RWPE2 (cell line): ENCODE data around the gene LTB4R.

Experiments used
- ATAC-seq: fragments of 200-7000 bp; cut with Tn5 transposase; 3 replicates; pipeline ENCODE4 v1.9.1; 2021; ENCODE audit warnings: low read depth
- DNase-seq: peaks from one replicate; pipeline ENCODE4 v3.0.0-alpha.2; 2020; ENCODE audit warnings: low spot score
- H3K27ac ChIP-seq: fragments of 450-650 bp; 2 replicates; pipeline ENCODE4 v1.5.1; 2017; ENCODE audit warnings: mild to moderate bottlenecking; ENCODE audit not compliant: poor library complexity, severe bottlenecking
- H3K27me3 ChIP-seq: fragments of 250-450 bp; sonication (Bioruptor Pico); 2 replicates; pipeline ENCODE4 v1.5.1; 2021; ENCODE audit warnings: mild to moderate bottlenecking, moderate library complexity; ENCODE audit not compliant: insufficient read depth, poor library complexity, severe bottlenecking
- H3K36me3 ChIP-seq: fragments of 250-450 bp; sonication (Bioruptor Pico); 2 replicates; pipeline ENCODE4 v1.5.1; 2020; ENCODE audit warnings: low read depth, mild to moderate bottlenecking, moderate library complexity
- H3K4me1 ChIP-seq: fragments of 250-450 bp; sonication (Bioruptor Pico); 2 replicates; pipeline ENCODE4 v1.5.1; 2021; ENCODE audit warnings: mild to moderate bottlenecking, moderate library complexity; ENCODE audit not compliant: insufficient read depth, poor library complexity, severe bottlenecking
- H3K4me3 ChIP-seq: fragments of 250-450 bp; sonication (Bioruptor Pico); 2 replicates; pipeline ENCODE4 v1.5.1; 2021; ENCODE audit warnings: mild to moderate bottlenecking, moderate library complexity; ENCODE audit not compliant: severe bottlenecking
- H3K9me3 ChIP-seq: fragments of 250-450 bp; sonication (Bioruptor Pico); 2 replicates; pipeline ENCODE4 v1.5.1; 2021; ENCODE audit warnings: mild to moderate bottlenecking, moderate library complexity; ENCODE audit not compliant: severe bottlenecking
- TF ChIP-seq, protein P1 (sequence below): fragments of 450-650 bp; IDR thresholded peaks from one replicate; pipeline ENCODE4 v1.5.1; 2017; ENCODE audit warnings: mild to moderate bottlenecking, moderate library complexity; ENCODE audit not compliant: poor library complexity, severe bottlenecking

Gene LTB4R

DNA sequence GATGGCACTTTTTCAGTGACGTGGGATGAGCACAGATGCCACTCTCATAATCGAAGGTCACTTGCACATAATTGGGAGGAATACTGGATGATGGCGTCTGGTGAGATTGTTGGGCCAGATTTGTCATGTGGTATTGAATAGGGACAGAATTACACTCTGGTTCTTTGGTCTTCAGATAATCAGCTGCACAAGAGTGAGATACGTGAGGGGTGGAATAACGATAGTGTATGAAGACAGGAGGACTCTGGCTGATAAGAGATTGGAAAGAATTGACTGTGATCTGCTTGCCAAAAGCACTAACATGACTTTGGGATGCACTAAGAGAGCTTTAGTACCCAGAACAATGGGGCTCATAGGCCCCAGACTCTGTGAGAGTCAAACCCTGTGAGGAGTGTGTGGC is 32.9 kb upstream of the LTB4R start:
- TF ChIP-seq, protein P1, sequence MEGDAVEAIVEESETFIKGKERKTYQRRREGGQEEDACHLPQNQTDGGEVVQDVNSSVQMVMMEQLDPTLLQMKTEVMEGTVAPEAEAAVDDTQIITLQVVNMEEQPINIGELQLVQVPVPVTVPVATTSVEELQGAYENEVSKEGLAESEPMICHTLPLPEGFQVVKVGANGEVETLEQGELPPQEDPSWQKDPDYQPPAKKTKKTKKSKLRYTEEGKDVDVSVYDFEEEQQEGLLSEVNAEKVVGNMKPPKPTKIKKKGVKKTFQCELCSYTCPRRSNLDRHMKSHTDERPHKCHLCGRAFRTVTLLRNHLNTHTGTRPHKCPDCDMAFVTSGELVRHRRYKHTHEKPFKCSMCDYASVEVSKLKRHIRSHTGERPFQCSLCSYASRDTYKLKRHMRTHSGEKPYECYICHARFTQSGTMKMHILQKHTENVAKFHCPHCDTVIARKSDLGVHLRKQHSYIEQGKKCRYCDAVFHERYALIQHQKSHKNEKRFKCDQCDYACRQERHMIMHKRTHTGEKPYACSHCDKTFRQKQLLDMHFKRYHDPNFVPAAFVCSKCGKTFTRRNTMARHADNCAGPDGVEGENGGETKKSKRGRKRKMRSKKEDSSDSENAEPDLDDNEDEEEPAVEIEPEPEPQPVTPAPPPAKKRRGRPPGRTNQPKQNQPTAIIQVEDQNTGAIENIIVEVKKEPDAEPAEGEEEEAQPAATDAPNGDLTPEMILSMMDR: no peak
- ATAC-seq (no peak), DNase-seq (no peak)
- Histone ChIP-seq H3K4me3 (no peak overlapping the region), H3K9me3 (no peaks in the 10 kb centered on the region), H3K36me3 (no peaks in the 10 kb centered on the region), H3K4me1 (peaks cover 20% of the 10 kb centered on the region), H3K27ac (no peak overlapping the region), H3K27me3 (no peaks in the 10 kb centered on the region)

GRCh38 chr14:24279301-24280186 is 31.8 kb upstream of the LTB4R start:
- Histone ChIP-seq H3K36me3 (no peaks in the 10 kb centered on the region), H3K4me1 (peaks cover 18% of the 10 kb centered on the region), H3K4me3 (no peak overlapping the region), H3K27ac (no peak overlapping the region), H3K9me3 (no peaks in the 10 kb centered on the region), H3K27me3 (no peaks in the 10 kb centered on the region)
- ATAC-seq (no peak), DNase-seq (no peak)
- TF ChIP-seq, protein P1: peak; percentile 20

- TF ChIP-seq, protein P1: no peak
- Histone ChIP-seq H3K4me1 (peaks cover 18% of the 10 kb centered on the region), H3K36me3 (no peaks in the 10 kb centered on the region), H3K9me3 (no peaks in the 10 kb centered on the region), H3K27ac (no peak overlapping the region), H3K27me3 (no peaks in the 10 kb centered on the region), H3K4me3 (no peak overlapping the region)
- DNase-seq: no peak
- ATAC-seq: no peak
Measured at GRCh38 chr14:24280797-24281460, 30.4 kb upstream of the LTB4R start.

DNA sequence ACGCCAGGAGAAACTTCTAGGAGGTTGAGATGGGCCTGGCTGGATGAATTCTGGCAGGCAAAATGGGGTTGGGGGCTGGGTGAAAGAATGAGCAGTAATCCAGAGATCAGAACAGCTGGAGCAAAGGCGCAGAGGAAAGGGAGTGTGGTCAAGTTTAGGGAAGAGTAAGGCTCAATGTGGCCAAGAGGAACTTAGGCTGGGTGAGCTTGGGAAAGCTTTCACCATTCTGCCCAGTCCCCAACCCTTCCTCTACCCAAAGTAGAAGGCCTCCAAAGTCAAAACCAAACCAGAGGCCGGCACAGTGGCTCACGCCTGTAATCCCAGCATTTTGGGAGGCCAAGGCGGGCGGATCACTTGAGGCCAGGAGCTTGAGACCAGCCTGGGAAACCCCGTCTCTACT is 29.7 kb upstream of the LTB4R start:
- H3K27ac ChIP-seq: no peak overlapping the region
- H3K9me3 ChIP-seq: no peaks in the 10 kb centered on the region
- no peak for ATAC-seq
- H3K4me3 ChIP-seq: no peak overlapping the region
- peaks cover 19% of the 10 kb centered on the region for H3K4me1 ChIP-seq
- TF ChIP-seq, protein P1: no peak
- H3K36me3 ChIP-seq: no peaks in the 10 kb centered on the region
- no peaks in the 10 kb centered on the region for H3K27me3 ChIP-seq
- no peak for DNase-seq

GRCh38 chr14:24282736-24283135 is 28.6 kb upstream of the LTB4R start:
- Histone ChIP-seq H3K27me3 (no peaks in the 10 kb centered on the region), H3K4me3 (no peak overlapping the region), H3K4me1 (peaks cover 19% of the 10 kb centered on the region), H3K27ac (no peak overlapping the region), H3K9me3 (no peaks in the 10 kb centered on the region), H3K36me3 (no peaks in the 10 kb centered on the region)
- TF ChIP-seq, protein P1: no peak
- ATAC-seq: no peak
- DNase-seq: peak; percentile 51
